Measurements from ENCODE around the gene HOXA13. TPM values are rescaled to one million over a fixed set of nuclear protein-coding genes. Genes with fewer than 3 reads are reported as not detected.

The HOXA13 gene
- total RNA-seq, 3 donors from 2014 or later = 28.0 to 54.3 (median 42.2) TPM

- peak overlapping the region; percentile 15 for H3K4me3 ChIP-seq
- H3K4me1 ChIP-seq (ENCODE audit: low read depth) = peaks cover 19% of the 10 kb centered on the region
- intact Hi-C loops (cut with DNase I, micrococcal nuclease) = loop anchor here (5.0 to 10.0 kb wide), 2 partner anchors 793 to 1296 kb away; no protein-coding TSS in a partner anchor
- TF ChIP-seq CTCF (IDR thresholded peaks at IDR 0.05) = peak; percentile 99
- peak; percentile 93 to 94 (median 94) for DNase-seq
- no peaks in the 10 kb centered on the region for H3K9me3 ChIP-seq
- peak; percentile 70 for ATAC-seq
- no peaks in the 10 kb centered on the region for H3K36me3 ChIP-seq (ENCODE audit: low read depth)
Measured at GRCh38 chr7:27160546-27161213, 39.2 kb downstream of the HOXA13 start.

GRCh38 chr7:27160145-27160545, 39.7 kb downstream of the HOXA13 start:
- Histone ChIP-seq H3K9me3 (no peaks in the 10 kb centered on the region), H3K4me3 (no peak overlapping the region), H3K4me1 (ENCODE audit: low read depth) (peaks cover 22% of the 10 kb centered on the region), H3K36me3 (ENCODE audit: low read depth) (no peaks in the 10 kb centered on the region)
- intact Hi-C loops (cut with DNase I, micrococcal nuclease) = loop anchor here (5.0 to 10.0 kb wide), 2 partner anchors 793 to 1295 kb away; no protein-coding TSS in a partner anchor
- ATAC-seq = no peak
- peak in 2 of 3 donors; percentile 61 to 66 for DNase-seq
- TF ChIP-seq CTCF (IDR thresholded peaks at IDR 0.05) = no peak

- ATAC-seq (no peak), DNase-seq (peak in 1 of 3 donors; percentile 69)
- Histone ChIP-seq H3K4me1 (ENCODE audit: low read depth) (peaks cover 29% of the 10 kb centered on the region), H3K9me3 (no peaks in the 10 kb centered on the region), H3K36me3 (ENCODE audit: low read depth) (no peaks in the 10 kb centered on the region), H3K4me3 (no peak overlapping the region)
- TF ChIP-seq CTCF (IDR thresholded peaks at IDR 0.05) = no peak
- intact Hi-C loops (cut with DNase I, micrococcal nuclease) = loop anchor here (5.0 to 10.0 kb wide), 3 partner anchors 785 to 1295 kb away; no protein-coding TSS in a partner anchor
Measured at GRCh38 chr7:27159266-27160144, 40.4 kb downstream of the HOXA13 start.

GRCh38 chr7:27158436-27159265, 41.2 kb downstream of the HOXA13 start:
- intact Hi-C loops (cut with DNase I, micrococcal nuclease) = loop anchor here in 1 of 2 donors (10.0 kb wide), 1 partner anchor 784 kb away; no protein-coding TSS in a partner anchor
- DNase-seq = peak in 1 of 3 donors; percentile 63

More at GRCh38 chr7:27158436-27159265, 41.2 kb downstream of the HOXA13 start:
- Histone ChIP-seq H3K36me3 (ENCODE audit: low read depth) (no peaks in the 10 kb centered on the region), H3K9me3 (no peaks in the 10 kb centered on the region), H3K4me1 (ENCODE audit: low read depth) (peaks cover 36% of the 10 kb centered on the region), H3K4me3 (no peak overlapping the region)
- TF ChIP-seq CTCF (IDR thresholded peaks at IDR 0.05) = no peak
- no peak for ATAC-seq

Data from mucosa of descending colon (tissue), 3 donors.